Bronchial epithelial cell (primary cell): Measurements from ENCODE around the gene GDF15. TPM values are rescaled to one million over a fixed set of nuclear protein-coding genes. Genes with fewer than 3 reads are reported as not detected.
"Not testable (repeated sequence)": the region's sequence is repeated elsewhere in the genome, so short reads cannot be mapped to it uniquely, and the experiment has no call there.

ENCODE experiments used
- DNase-seq: peaks from one replicate; pipeline ENCODE4 v3.0.0-alpha.2; 2010; ENCODE audit warnings: low read depth
- FAIRE-seq: peaks from 2 replicates; lab custom pipeline; 2011; peaks lifted over from hg19 to GRCh38; lab: Jason Lieb, UNC
- H3K27me3 ChIP-seq: 2 replicates; pipeline ENCODE4 v1.5.1; 2011; ENCODE audit warnings: low read length; ENCODE audit not compliant: control insufficient read depth, insufficient read depth
- H3K36me3 ChIP-seq: 2 replicates; pipeline ENCODE4 v1.5.1; 2011; ENCODE audit warnings: low read length; ENCODE audit not compliant: control insufficient read depth, insufficient read depth
- H3K4me3 ChIP-seq: 2 replicates; pipeline ENCODE4 v1.5.1; 2011; ENCODE audit warnings: mild to moderate bottlenecking, low read depth, low read length, control low read depth
- total RNA-seq: library from RNA; depleted of rRNA; stranded (reverse); fragments of >200 nt; gene quantifications from 2 replicates; pipeline ENCODE4 v1.2.1, GENCODE V29; 2014
- TF ChIP-seq, protein P1 (sequence below): IDR thresholded peaks from 2 replicates; pipeline ENCODE4 v1.5.1; 2011; ENCODE audit warnings: mild to moderate bottlenecking, moderate library complexity, low read length, control low read depth, inconsistent platforms; ENCODE audit not compliant: insufficient read depth, severe bottlenecking

GDF15 gene
- total RNA-seq, 1 donor from 2014 or later, result 123 TPM

DNA sequence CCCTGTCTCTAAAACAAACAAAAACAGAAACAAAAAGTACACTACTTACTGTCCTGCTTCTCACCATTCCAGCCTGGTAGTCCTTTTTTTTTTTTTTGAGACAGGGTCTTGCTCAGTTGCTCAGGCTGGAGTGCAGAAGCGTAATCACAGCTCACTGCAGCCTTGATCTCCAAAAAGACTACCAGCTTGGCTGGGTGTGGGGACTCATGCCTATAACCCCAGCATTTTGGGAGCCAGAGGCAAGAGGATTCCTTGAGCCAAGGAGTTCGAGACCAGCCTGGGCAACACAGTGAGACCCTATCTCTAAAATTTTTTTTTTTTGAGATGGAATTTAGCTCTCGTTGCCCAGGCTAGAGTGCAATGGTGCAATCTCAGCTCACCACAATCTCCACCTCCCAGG, 5.1 kb upstream of the GDF15 start:
- H3K36me3 ChIP-seq, result no peaks in the 10 kb centered on the region
- H3K4me3 ChIP-seq, result no peak overlapping the region
- TF ChIP-seq, protein P1, sequence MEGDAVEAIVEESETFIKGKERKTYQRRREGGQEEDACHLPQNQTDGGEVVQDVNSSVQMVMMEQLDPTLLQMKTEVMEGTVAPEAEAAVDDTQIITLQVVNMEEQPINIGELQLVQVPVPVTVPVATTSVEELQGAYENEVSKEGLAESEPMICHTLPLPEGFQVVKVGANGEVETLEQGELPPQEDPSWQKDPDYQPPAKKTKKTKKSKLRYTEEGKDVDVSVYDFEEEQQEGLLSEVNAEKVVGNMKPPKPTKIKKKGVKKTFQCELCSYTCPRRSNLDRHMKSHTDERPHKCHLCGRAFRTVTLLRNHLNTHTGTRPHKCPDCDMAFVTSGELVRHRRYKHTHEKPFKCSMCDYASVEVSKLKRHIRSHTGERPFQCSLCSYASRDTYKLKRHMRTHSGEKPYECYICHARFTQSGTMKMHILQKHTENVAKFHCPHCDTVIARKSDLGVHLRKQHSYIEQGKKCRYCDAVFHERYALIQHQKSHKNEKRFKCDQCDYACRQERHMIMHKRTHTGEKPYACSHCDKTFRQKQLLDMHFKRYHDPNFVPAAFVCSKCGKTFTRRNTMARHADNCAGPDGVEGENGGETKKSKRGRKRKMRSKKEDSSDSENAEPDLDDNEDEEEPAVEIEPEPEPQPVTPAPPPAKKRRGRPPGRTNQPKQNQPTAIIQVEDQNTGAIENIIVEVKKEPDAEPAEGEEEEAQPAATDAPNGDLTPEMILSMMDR, result no peak
- FAIRE-seq (no peak), DNase-seq (no peak)
- H3K27me3 ChIP-seq, result no peaks in the 10 kb centered on the region

DNA sequence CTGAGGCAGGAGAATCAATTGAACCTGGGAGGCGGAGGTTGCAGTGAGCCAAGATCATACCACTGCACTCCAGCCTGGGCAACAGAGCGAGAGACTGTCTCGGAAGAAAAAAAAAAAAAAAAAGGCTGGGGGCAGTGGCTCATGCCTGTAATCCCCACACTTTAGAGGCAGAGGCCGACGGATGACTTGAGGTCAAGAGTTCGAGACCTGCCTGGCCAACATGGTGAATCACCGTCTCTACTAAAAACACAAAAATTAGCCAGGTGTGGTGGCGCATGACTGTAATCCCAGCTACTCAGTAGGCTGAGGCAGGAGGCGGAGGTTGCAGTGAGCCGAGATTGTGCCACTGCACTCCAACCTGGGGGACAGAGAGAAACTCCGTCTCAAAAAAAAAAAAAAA, 2.3 kb upstream of the GDF15 start:
- DNase-seq, H3K36me3 ChIP-seq, H3K27me3 ChIP-seq, FAIRE-seq, H3K4me3 ChIP-seq: not testable (repeated sequence)

DNA sequence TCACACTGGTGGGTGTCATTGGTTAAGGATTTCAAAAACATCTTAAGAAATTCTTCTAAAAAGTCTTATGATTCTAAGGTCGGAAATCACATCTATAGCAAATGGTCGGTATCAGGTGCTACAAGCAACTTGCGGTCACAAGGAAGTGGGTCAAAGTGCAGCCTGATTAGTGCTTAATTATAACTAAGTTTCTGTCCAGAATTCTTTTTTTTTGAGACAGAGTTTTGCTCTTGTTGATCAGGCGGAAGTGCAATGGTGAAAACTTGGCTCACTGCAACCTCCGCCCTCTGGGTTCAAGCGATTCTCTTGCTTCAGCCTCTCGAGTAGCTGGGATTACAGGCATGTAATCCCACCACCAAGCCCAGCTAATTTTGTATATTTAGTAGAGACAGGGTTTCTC, 1.2 kb upstream of the GDF15 start:
- H3K4me3 ChIP-seq, result no peak overlapping the region
- H3K36me3 ChIP-seq, result peaks cover 14% of the 10 kb centered on the region
- no peaks in the 10 kb centered on the region for H3K27me3 ChIP-seq
- TF ChIP-seq, protein P1, result no peak
- FAIRE-seq, result no peak
- DNase-seq, result no peak

DNA sequence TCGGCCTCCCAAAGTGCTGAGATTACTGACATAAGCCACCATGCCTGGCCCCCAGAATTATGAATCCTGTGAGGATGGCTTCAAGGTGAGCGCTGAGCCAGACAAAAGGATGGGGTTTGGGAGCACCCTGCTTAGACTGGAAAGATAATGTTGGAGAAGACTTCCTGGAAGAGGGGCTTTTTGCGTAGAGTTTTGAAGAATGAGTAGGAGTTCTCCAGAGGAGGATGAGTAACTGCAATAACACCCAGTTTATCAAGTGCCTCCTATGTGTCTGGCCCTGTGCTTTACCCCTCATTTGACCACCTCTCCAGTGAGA, 641 bp upstream of the GDF15 start:
- DNase-seq, result peak; percentile 49
- no peak for FAIRE-seq
- Histone ChIP-seq H3K27me3 (no peaks in the 10 kb centered on the region), H3K4me3 (no peak overlapping the region), H3K36me3 (peaks cover 14% of the 10 kb centered on the region)
- TF ChIP-seq, protein P1, result no peak

DNA sequence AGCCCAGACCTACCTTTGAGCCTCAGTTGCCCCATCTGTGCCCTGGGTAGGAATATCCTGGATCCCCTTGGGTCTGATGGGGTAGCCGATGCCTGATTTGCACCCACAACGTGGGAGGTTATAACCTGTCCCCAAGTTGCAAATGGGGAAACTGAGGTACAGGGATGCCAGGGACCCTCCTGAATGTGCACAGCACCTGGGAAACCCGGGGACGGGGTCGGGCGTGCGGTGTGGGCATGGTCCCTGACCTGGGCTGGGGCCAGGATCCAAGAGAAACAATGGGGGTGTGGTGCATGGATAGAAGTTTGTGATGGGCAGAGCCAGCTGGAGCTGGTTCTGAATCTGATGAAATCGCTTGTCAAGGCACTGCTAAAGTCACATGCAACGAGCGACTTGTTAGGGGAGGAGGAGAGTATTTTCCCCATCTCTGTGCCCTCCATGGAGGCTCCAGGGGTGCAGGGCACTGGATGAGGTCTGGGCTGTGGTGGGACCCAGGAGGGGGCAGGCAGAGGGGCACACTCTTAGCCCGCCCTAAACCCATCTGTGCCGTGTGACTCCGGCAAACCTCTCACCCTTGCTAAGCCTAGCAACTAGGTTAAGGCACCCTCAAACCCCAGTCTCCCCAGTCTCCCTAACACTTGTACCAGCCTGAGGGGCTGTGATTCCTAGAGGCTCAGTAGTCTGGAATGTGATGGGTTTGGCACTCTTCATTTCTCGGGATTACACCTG, 749 bp downstream of the GDF15 start:
- peak overlapping the region; percentile 55 for H3K4me3 ChIP-seq
- FAIRE-seq (no peak), DNase-seq (no peak)
- peaks cover 14% of the 10 kb centered on the region for H3K36me3 ChIP-seq
- TF ChIP-seq, protein P1, result no peak
- no peaks in the 10 kb centered on the region for H3K27me3 ChIP-seq

DNA sequence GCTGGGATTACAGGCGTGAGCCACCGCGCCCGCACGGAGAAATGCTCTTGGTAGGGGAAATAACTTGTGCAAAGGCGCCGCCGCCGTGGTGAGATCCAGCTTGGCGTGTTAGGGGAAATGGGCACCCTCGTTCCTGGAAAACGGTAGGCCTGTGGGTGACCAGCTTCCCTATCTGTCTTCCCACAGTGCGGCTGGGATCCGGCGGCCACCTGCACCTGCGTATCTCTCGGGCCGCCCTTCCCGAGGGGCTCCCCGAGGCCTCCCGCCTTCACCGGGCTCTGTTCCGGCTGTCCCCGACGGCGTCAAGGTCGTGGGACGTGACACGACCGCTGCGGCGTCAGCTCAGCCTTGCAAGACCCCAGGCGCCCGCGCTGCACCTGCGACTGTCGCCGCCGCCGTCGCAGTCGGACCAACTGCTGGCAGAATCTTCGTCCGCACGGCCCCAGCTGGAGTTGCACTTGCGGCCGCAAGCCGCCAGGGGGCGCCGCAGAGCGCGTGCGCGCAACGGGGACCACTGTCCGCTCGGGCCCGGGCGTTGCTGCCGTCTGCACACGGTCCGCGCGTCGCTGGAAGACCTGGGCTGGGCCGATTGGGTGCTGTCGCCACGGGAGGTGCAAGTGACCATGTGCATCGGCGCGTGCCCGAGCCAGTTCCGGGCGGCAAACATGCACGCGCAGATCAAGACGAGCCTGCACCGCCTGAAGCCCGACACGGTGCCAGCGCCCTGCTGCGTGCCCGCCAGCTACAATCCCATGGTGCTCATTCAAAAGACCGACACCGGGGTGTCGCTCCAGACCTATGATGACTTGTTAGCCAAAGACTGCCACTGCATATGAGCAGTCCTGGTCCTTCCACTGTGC, 2.4 kb downstream of the GDF15 start:
- peak overlapping the region; percentile 55 for H3K4me3 ChIP-seq
- no peaks in the 10 kb centered on the region for H3K27me3 ChIP-seq
- TF ChIP-seq, protein P1, result peak; percentile 99
- FAIRE-seq (no peak), DNase-seq (no peak)
- H3K36me3 ChIP-seq, result peaks cover 14% of the 10 kb centered on the region
